H1 (cell line): ENCODE measurements around the gene RBP5. TPM values are rescaled to one million over a fixed set of nuclear protein-coding genes. Genes with fewer than 3 reads are reported as not detected.

Experiments
- ASH2L ChIP-seq: fragments of 200-600, 300-600 bp; sonication (generic); IDR thresholded peaks from one replicate; pipeline ENCODE4 v1.7.1; 2017; ENCODE audit warnings: low read length
- BCL11A ChIP-seq, 2 experiments: IDR thresholded peaks; one replicate each; pipeline ENCODE4 v1.6.1; 2011; ENCODE audit warnings: low read depth in 2 of 2, low read length in 2 of 2, mild to moderate bottlenecking in 2 of 2
- CHD1 ChIP-seq: IDR thresholded peaks from 2 replicates; pipeline ENCODE4 v1.6.1; 2012; ENCODE audit warnings: low read depth, low read length, improper control_type of control experiment
- CHD2 ChIP-seq: IDR thresholded peaks from 2 replicates; pipeline ENCODE4 v1.6.1; 2012; ENCODE audit warnings: low read length, improper control_type of control experiment
- CTCF ChIP-seq, 3 experiments: IDR thresholded peaks; 1 replicate in 2 of 3; 2 replicates in 1 of 3; pipeline versions ENCODE4 v1.5.1 to v1.6.1; 2011; ENCODE audit warnings: low read length in 3 of 3, mild to moderate bottlenecking in 3 of 3, inconsistent platforms in 2 of 3, low read depth in 1 of 3, moderate library complexity in 1 of 3; ENCODE audit not compliant: insufficient read depth in 1 of 3; ENCODE audit errors: control extremely low read depth in 1 of 3
- GTF2F1 ChIP-seq: IDR thresholded peaks from 2 replicates; pipeline ENCODE4 v1.6.1; 2012; ENCODE audit warnings: low read depth, low read length, improper control_type of control experiment, borderline replicate concordance
- JUN ChIP-seq: IDR thresholded peaks from 2 replicates; pipeline ENCODE4 v1.6.1; 2011; ENCODE audit warnings: low read depth, mild to moderate bottlenecking, improper control_type of control experiment, low read length
- KDM4A ChIP-seq: IDR thresholded peaks from one replicate; pipeline ENCODE4 v1.7.1; 2012; ENCODE audit warnings: low read depth, mild to moderate bottlenecking, moderate library complexity, low read length, inconsistent platforms; ENCODE audit not compliant: severe bottlenecking
- POLR2A ChIP-seq, 2 experiments: IDR thresholded peaks; 1 replicate in 1 of 2; 2 replicates in 1 of 2; pipeline ENCODE4 v1.6.1; 2011; ENCODE audit warnings: low read depth in 2 of 2, low read length in 2 of 2, mild to moderate bottlenecking in 2 of 2; ENCODE audit errors: control extremely low read depth in 1 of 2
- polyA plus RNA-seq, 7 experiments: library from polyadenylated mRNA; depleted of rRNA in 3 of 7; stranded (reverse) in 5 of 7; unstranded in 2 of 7; fragments of >200 nt in 5 of 7; fragments of 200-250 nt in 2 of 7; gene quantifications; 1 replicate in 5 of 7; 2 replicates in 1 of 7; 4 replicates in 1 of 7; pipeline versions ENCODE4 v1.2.1 to v1.2.3, GENCODE V29; 2011 to 2013; ENCODE audit warnings: missing spikeins in 2 of 7, mixed read lengths in 2 of 7
- total RNA-seq: library from RNA; stranded (reverse); fragmentation: NEBNext Ultra II Directional; extraction: Animal tissue kit (Norgen Biotek cat#: 25700); gene quantifications from 2 replicates; pipeline ENCODE4 v1.2.1, GENCODE V29; 2021

RBP5 gene
- total and polyA plus RNA-seq, 2 of the 8 experiments (the other 6 are each of a cell fraction or from before 2014, with no cell fraction given), result 1.2 to 1.9 TPM

GRCh38 chr12:7141351-7142005 lies 12.8 kb upstream of the RBP5 start (continued):
- TF ChIP-seq CHD1, result no peak
- no peak for TF ChIP-seq CHD2
- no peak for TF ChIP-seq KDM4A
- no peak for TF ChIP-seq BCL11A (IDR thresholded peaks at IDR 0.05; ENCODE audit: low read depth in 2 of 2, low read length in 2 of 2)
- TF ChIP-seq POLR2A (IDR thresholded peaks at IDR 0.05; ENCODE audit: control extremely low read depth in 1 of 2, low read depth in 2 of 2, low read length in 2 of 2), result no peak
- no peak for TF ChIP-seq GTF2F1
- no peak for TF ChIP-seq CTCF (IDR thresholded peaks at IDR 0.05; ENCODE audit: control extremely low read depth in 1 of 3, insufficient read depth in 1 of 3, low read depth in 1 of 3, low read length in 3 of 3)
- no peak for TF ChIP-seq JUN
- TF ChIP-seq ASH2L, result no peak
- TF ChIP-seq, all 59 proteins: peak for 0
